ENCODE data around the gene DLEC1.
"Not testable (repeated sequence)": the region's sequence is repeated elsewhere in the genome, so short reads cannot be mapped to it uniquely, and the experiment has no call there.

The DLEC1 gene

DNA sequence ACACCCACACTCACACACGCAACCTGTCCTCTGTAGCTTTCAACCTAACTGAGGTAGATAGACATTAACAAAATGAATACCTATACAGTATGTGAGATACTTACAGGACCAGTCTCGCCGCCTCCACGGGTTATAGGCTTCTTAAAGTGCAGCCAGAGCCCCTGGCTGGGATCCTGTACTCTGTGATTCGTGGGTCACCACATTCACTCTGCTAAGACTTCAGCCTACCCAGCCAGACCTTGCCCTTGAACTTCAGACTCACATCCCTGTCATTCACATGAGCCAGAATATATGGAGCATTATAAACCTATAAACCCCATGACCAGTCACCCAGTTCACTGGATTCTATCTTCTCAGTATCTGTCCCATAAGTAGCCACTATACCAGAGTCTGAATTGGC, 1.4 kb downstream of the DLEC1 start:
- H3K4me1 ChIP-seq (ENCODE audit: control insufficient read depth, insufficient read depth, low read length): peaks cover 10% of the 10 kb centered on the region
- no peaks in the 10 kb centered on the region for H3K36me3 ChIP-seq (ENCODE audit: control insufficient read depth in 2 of 2, insufficient read depth in 2 of 2, low read length in 2 of 2)
- H3K4me3 ChIP-seq (ENCODE audit: low read length in 2 of 2): no peak overlapping the region
- no peak overlapping the region for H3K27ac ChIP-seq (ENCODE audit: low read length)
- H3K9ac ChIP-seq (ENCODE audit: low read length in 2 of 2): no peak overlapping the region
- no peaks in the 10 kb centered on the region for H3K9me3 ChIP-seq (ENCODE audit: control insufficient read depth in 2 of 2, low read length in 2 of 2)
- H3K27me3 ChIP-seq (ENCODE audit: control insufficient read depth in 1 of 2, insufficient read depth in 2 of 2, low read length in 2 of 2): no peaks in the 10 kb centered on the region

DNA sequence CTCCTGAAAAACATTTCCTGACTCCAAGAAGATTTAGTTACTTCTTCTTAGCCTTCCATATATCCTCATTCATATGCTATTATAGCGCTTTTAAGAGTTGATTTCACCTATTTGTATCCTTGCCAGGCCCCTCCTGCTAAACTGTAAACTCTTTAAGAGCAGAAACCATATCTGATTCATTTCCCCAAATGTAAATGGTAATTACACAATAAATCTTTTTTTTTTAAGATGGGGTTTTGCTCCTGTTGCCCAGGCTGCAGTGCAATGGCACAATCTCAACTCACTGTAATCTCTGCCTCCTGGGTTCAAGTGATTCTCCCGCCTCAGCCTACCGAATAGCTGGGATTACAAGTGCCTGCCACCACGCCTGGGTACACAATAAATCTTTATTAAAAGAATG, 4.5 kb downstream of the DLEC1 start:
- Histone ChIP-seq H3K27ac (ENCODE audit: low read length) (no peak overlapping the region), H3K36me3 (ENCODE audit: control insufficient read depth in 2 of 2, insufficient read depth in 2 of 2, low read length in 2 of 2) (no peaks in the 10 kb centered on the region), H3K27me3 (ENCODE audit: control insufficient read depth in 1 of 2, insufficient read depth in 2 of 2, low read length in 2 of 2) (no peaks in the 10 kb centered on the region), H3K9me3 (ENCODE audit: control insufficient read depth in 2 of 2, low read length in 2 of 2) (no peaks in the 10 kb centered on the region), H3K4me3 (ENCODE audit: low read length in 2 of 2) (no peak overlapping the region), H3K4me1 (ENCODE audit: control insufficient read depth, insufficient read depth, low read length) (peaks cover 10% of the 10 kb centered on the region), H3K9ac (ENCODE audit: low read length in 2 of 2) (no peak overlapping the region)

DNA sequence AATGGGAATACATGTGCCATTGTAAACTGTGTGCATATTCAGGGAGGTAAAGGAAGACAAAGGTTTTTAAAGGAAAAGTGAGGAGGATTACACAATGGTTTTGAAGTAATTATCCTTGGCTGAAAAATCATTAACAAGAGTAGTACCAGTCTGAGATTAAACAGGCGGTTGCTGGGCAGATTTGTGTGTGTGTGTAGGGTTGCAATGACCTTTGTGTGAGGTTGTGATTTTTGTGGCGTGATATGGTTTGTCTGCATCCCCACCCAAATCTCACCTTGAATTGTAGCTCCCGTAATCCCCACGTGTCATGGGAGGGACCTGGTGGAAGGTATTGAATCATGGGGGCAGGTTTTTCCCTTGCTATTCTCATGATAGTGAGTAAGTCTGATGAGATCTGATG, 7.0 kb downstream of the DLEC1 start:
- no peaks in the 10 kb centered on the region for H3K4me1 ChIP-seq (ENCODE audit: control insufficient read depth, insufficient read depth, low read length)
- no peak overlapping the region for H3K4me3 ChIP-seq (ENCODE audit: low read length in 2 of 2)
- no peak overlapping the region for H3K9ac ChIP-seq (ENCODE audit: low read length in 2 of 2)
- no peaks in the 10 kb centered on the region for H3K9me3 ChIP-seq (ENCODE audit: control insufficient read depth in 2 of 2, low read length in 2 of 2)
- no peak overlapping the region for H3K27ac ChIP-seq (ENCODE audit: low read length)
- H3K36me3 ChIP-seq (ENCODE audit: control insufficient read depth in 2 of 2, insufficient read depth in 2 of 2, low read length in 2 of 2): no peaks in the 10 kb centered on the region
- no peaks in the 10 kb centered on the region for H3K27me3 ChIP-seq (ENCODE audit: control insufficient read depth in 1 of 2, insufficient read depth in 2 of 2, low read length in 2 of 2)

DNA sequence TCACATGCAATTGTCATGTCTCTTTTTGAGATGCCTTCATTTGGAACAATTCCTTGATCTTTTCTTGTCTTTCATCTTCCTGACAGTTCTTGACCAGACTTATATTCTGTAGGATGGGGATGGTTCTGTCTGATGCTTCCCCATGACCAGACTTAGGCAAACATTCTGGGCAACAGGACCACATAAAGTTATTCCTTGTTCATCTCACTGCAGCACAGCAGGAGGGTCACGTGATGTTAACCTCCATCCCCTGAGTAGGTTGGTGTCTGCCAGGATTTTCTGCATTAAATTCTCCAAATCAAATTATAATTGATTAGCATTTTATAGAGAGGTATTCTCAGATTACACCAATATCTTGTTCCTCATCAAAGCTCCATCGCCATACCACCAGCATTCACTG, 7.8 kb downstream of the DLEC1 start:
- H3K9me3 ChIP-seq (ENCODE audit: control insufficient read depth in 2 of 2, low read length in 2 of 2): no peaks in the 10 kb centered on the region
- no peak overlapping the region for H3K4me3 ChIP-seq (ENCODE audit: low read length in 2 of 2)
- H3K36me3 ChIP-seq (ENCODE audit: control insufficient read depth in 2 of 2, insufficient read depth in 2 of 2, low read length in 2 of 2): no peaks in the 10 kb centered on the region
- no peaks in the 10 kb centered on the region for H3K27me3 ChIP-seq (ENCODE audit: control insufficient read depth in 1 of 2, insufficient read depth in 2 of 2, low read length in 2 of 2)
- H3K9ac ChIP-seq (ENCODE audit: low read length in 2 of 2): no peak overlapping the region
- H3K4me1 ChIP-seq (ENCODE audit: control insufficient read depth, insufficient read depth, low read length): no peaks in the 10 kb centered on the region
- H3K27ac ChIP-seq (ENCODE audit: low read length): no peak overlapping the region

DNA sequence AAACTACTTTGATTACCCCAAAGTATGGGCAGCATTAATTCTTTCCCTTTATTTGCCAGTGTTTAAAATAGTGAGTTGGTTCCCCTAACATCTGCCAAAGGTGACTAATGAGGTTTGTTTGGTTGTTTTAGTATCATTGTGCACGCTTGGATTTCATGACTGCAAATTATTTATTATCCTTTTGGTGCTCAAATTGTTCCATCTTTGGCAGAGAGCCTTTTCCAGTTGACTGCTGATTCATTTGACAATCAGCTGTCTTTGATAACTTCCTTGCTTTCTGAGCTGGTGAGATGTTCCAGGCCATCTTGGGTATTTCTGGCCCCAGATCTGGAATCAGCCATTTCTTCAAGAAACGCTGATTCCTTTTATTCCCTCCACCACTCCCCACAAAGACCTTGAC, 8.9 kb downstream of the DLEC1 start:
- Histone ChIP-seq H3K36me3 (ENCODE audit: control insufficient read depth in 2 of 2, insufficient read depth in 2 of 2, low read length in 2 of 2) (no peaks in the 10 kb centered on the region), H3K9ac (ENCODE audit: low read length in 2 of 2) (no peak overlapping the region), H3K4me1 (ENCODE audit: control insufficient read depth, insufficient read depth, low read length) (no peaks in the 10 kb centered on the region), H3K27ac (ENCODE audit: low read length) (no peak overlapping the region), H3K9me3 (ENCODE audit: control insufficient read depth in 2 of 2, low read length in 2 of 2) (no peaks in the 10 kb centered on the region), H3K27me3 (ENCODE audit: control insufficient read depth in 1 of 2, insufficient read depth in 2 of 2, low read length in 2 of 2) (peaks cover 0 to 3% of the 10 kb centered on the region in 2 donors), H3K4me3 (ENCODE audit: low read length in 2 of 2) (no peak overlapping the region)

DNA sequence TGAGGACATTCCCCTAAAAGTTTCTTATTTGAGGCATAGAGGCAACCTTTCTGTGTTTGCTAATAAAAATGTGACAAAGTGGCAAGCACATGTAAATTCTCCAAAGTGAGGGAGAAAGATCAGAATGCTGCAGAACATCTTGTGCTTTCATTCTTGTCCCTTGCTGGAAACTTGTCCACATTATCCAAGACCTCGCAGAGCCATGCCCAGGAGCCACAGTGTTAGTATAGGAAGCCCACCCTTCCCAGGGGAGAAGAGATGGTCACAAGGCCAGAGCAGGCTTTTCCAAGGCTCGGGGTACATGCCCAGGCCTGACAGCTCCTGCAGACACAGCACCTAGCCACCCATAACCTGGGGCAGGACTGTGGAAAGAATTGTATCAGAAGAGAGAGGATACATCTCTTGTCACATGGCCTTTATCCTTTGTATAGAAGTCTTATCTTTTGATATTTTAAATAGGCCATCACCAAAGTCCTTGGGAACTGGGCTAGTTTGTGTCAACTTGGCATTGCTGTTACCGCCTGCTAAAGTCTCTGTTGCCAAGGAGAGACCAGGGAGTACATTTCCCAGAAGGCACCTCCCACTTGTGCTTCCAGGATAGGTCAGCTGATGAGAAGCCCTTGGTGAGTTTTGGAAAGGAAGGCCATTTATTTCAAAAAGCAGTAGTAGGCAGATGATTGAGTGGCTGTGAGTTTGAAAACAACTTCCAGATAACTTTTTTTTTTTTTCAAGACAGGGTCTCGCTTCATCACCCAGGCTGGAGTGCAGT, 10.5 kb downstream of the DLEC1 start:
- Histone ChIP-seq H3K4me1 (ENCODE audit: control insufficient read depth, insufficient read depth, low read length) (no peaks in the 10 kb centered on the region), H3K9ac (ENCODE audit: low read length in 2 of 2) (no peak overlapping the region), H3K36me3 (ENCODE audit: control insufficient read depth in 2 of 2, insufficient read depth in 2 of 2, low read length in 2 of 2) (no peaks in the 10 kb centered on the region), H3K9me3 (ENCODE audit: control insufficient read depth in 2 of 2, low read length in 2 of 2) (no peaks in the 10 kb centered on the region), H3K27me3 (ENCODE audit: control insufficient read depth in 1 of 2, insufficient read depth in 2 of 2, low read length in 2 of 2) (peaks cover 0 to 3% of the 10 kb centered on the region in 2 donors), H3K4me3 (ENCODE audit: low read length in 2 of 2) (no peak overlapping the region), H3K27ac (ENCODE audit: low read length) (no peak overlapping the region)

DNA sequence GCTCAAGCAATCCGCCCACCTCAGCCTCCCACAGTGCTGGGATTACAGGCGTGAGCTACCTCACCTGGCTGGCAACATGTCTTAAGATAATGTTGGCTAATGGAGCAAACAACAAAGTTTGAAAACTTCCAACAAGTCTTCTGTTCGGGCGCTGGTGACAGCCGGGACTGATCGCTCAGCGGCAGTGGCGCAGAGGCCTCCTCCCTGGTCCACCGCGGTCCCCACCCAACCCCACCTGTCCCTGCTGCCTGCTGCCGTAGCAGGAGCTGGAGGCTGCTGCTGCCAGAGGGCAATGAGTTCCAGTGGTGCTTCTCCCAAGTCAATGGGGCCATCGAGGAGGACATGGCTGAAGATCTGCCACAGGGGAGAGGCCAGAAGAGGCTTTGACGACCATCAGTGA, 12.1 kb downstream of the DLEC1 start:
- H3K27ac ChIP-seq (ENCODE audit: low read length): no peak overlapping the region
- H3K4me1 ChIP-seq (ENCODE audit: control insufficient read depth, insufficient read depth, low read length): no peaks in the 10 kb centered on the region
- peaks cover 0 to 3% of the 10 kb centered on the region in 2 donors for H3K27me3 ChIP-seq (ENCODE audit: control insufficient read depth in 1 of 2, insufficient read depth in 2 of 2, low read length in 2 of 2)
- H3K9ac ChIP-seq (ENCODE audit: low read length in 2 of 2): no peak overlapping the region
- H3K36me3 ChIP-seq (ENCODE audit: control insufficient read depth in 2 of 2, insufficient read depth in 2 of 2, low read length in 2 of 2): no peaks in the 10 kb centered on the region
- H3K4me3 ChIP-seq (ENCODE audit: low read length in 2 of 2): no peak overlapping the region
- H3K9me3 ChIP-seq (ENCODE audit: control insufficient read depth in 2 of 2, low read length in 2 of 2): no peaks in the 10 kb centered on the region

DNA sequence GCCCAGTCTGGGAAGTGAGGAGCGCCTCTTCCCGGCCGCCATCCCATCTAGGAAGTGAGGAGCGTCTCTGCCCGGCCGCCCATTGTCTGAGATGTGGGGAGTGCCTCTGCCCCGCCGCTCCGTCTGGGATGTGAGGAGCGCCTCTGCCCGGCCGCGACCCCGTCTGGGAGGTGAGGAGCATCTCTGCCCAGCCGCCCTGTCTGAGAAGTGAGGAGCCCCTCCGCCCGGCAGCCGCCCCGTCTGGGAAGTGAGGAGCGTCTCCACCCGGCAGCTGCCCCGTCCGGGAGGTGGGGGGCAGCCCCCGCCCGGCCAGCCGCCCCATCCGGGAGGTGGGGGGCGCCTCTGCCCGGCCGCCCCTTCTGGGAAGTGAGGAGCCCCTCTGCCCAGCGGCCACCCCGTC, 14.3 kb downstream of the DLEC1 start:
- not testable (repeated sequence) for H3K4me3 ChIP-seq (ENCODE audit: low read length in 2 of 2); H3K9ac ChIP-seq (ENCODE audit: low read length in 2 of 2); H3K9me3 ChIP-seq (ENCODE audit: control insufficient read depth in 2 of 2, low read length in 2 of 2); H3K36me3 ChIP-seq (ENCODE audit: control insufficient read depth in 2 of 2, insufficient read depth in 2 of 2, low read length in 2 of 2); H3K4me1 ChIP-seq (ENCODE audit: control insufficient read depth, insufficient read depth, low read length); H3K27ac ChIP-seq (ENCODE audit: low read length); H3K27me3 ChIP-seq (ENCODE audit: control insufficient read depth in 1 of 2, insufficient read depth in 2 of 2, low read length in 2 of 2)

DNA sequence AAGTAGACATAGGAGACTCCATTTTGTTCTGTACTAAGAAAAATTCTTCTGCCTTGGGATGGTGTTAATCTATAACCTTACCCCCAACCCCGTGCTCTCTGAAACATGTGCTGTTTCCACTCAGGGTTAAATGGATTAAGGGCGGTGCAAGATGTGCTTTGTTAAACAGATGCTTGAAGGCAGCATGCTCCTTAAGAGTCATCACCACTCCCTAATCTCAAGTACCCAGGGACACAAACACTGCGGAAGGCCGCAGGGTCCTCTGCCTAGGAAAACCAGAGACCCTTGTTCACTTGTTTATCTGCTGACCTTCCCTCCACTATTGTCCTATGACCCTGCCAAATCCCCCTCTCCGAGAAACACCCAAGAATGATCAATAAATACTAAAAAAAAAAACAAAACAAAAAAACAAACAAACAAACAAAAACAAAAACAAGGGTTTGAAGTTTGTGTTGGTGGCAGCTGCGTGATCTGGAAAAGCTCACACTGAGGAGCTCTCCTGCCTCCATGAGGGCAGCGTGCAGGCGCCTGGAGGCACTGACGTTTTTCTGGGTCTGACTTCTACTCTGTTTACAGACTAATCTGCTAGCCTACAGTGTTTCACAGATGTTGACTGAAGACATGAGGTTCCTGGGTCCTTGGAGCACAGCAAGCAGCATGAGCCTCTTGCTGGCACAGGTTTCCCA, 14.9 kb downstream of the DLEC1 start:
- not testable (repeated sequence) for H3K27me3 ChIP-seq (ENCODE audit: control insufficient read depth in 1 of 2, insufficient read depth in 2 of 2, low read length in 2 of 2); H3K4me3 ChIP-seq (ENCODE audit: low read length in 2 of 2); H3K9ac ChIP-seq (ENCODE audit: low read length in 2 of 2); H3K36me3 ChIP-seq (ENCODE audit: control insufficient read depth in 2 of 2, insufficient read depth in 2 of 2, low read length in 2 of 2); H3K9me3 ChIP-seq (ENCODE audit: control insufficient read depth in 2 of 2, low read length in 2 of 2); H3K4me1 ChIP-seq (ENCODE audit: control insufficient read depth, insufficient read depth, low read length); H3K27ac ChIP-seq (ENCODE audit: low read length)

DNA sequence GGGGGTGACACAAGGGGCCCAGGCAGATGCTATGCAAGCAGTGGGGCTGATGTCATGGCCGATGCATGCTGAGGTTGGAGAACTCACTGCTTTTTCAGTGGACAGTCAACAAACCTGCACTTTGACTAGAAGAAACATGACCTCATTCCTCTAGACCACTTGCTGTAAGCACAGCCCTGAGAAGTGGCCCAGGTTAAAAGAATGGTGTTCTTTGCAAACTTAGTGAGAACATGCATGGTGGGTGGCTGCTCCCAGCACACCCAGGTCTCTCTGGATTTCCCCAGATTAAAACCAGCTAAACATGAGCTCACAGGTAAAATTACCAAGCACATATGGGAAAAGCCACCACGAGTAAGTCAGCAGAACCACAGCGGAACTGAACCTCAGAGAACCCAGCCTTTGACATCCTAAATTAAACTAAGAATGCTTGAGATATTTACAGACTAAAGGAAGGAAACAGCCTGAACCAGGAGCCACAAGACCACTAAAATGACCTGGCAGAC, 15.5 kb downstream of the DLEC1 start:
- Histone ChIP-seq H3K27ac (ENCODE audit: low read length) (no peak overlapping the region), H3K27me3 (ENCODE audit: control insufficient read depth in 1 of 2, insufficient read depth in 2 of 2, low read length in 2 of 2) (peaks cover 0 to 3% of the 10 kb centered on the region in 2 donors), H3K36me3 (ENCODE audit: control insufficient read depth in 2 of 2, insufficient read depth in 2 of 2, low read length in 2 of 2) (no peaks in the 10 kb centered on the region), H3K9me3 (ENCODE audit: control insufficient read depth in 2 of 2, low read length in 2 of 2) (no peaks in the 10 kb centered on the region), H3K4me1 (ENCODE audit: control insufficient read depth, insufficient read depth, low read length) (no peaks in the 10 kb centered on the region), H3K9ac (ENCODE audit: low read length in 2 of 2) (no peak overlapping the region), H3K4me3 (ENCODE audit: low read length in 2 of 2) (no peak overlapping the region)

DNA sequence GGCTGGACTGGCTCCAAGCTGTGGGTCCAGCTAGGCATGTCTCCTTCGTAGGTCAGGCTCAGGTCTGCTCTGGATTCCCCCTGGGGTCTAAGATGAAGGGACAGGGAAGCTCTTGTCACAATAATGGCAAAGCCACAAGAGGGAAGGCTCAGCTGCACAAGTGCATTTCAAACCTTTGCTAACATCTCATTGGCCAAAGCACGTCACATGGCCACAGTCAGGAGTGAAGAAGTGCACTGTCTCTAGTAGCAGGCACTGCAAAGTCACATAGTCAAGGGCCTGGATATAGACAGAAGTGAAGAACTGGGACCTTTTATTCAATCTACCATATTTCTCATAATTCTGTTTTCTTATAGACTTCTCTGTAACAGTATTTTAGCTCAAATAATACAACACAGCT, 20.1 kb downstream of the DLEC1 start:
- no peaks in the 10 kb centered on the region for H3K27me3 ChIP-seq (ENCODE audit: control insufficient read depth in 1 of 2, insufficient read depth in 2 of 2, low read length in 2 of 2)
- H3K9me3 ChIP-seq (ENCODE audit: control insufficient read depth in 2 of 2, low read length in 2 of 2): no peaks in the 10 kb centered on the region
- no peak overlapping the region for H3K4me3 ChIP-seq (ENCODE audit: low read length in 2 of 2)
- H3K36me3 ChIP-seq (ENCODE audit: control insufficient read depth in 2 of 2, insufficient read depth in 2 of 2, low read length in 2 of 2): no peaks in the 10 kb centered on the region
- H3K4me1 ChIP-seq (ENCODE audit: control insufficient read depth, insufficient read depth, low read length): no peaks in the 10 kb centered on the region
- no peak overlapping the region for H3K9ac ChIP-seq (ENCODE audit: low read length in 2 of 2)
- H3K27ac ChIP-seq (ENCODE audit: low read length): no peak overlapping the region
